Limb (tissue), 2 donors: ENCODE measurements around the gene FRAT1.

Experiments used
- DNase-seq, 2 donors: peaks; one replicate each; pipeline ENCODE4 v3.0.0-alpha.2; 2016; ENCODE audit errors: extremely low spot score in 2 of 2

The FRAT1 gene

GRCh38 chr10:97365761-97366351 lies 46.8 kb downstream of the FRAT1 start:
- DNase-seq, result no peak

GRCh38 chr10:97366572-97366971 lies 47.5 kb downstream of the FRAT1 start:
- DNase-seq, result no peak

GRCh38 chr10:97367126-97367649 lies 48.1 kb downstream of the FRAT1 start:
- no peak for DNase-seq
